Measurements from ENCODE around the gene TEX14.

- TF ChIP-seq ZFX (IDR thresholded peaks at IDR 0.05) (no peak), CTCF (IDR thresholded peaks at IDR 0.05 in 2 of 3, conservative IDR thresholded peaks at IDR 0.05 in 1 of 3; ENCODE audit: borderline replicate concordance in 1 of 3, insufficient read depth in 1 of 3, low read depth in 2 of 3, low read length in 2 of 3) (no peak), CBX3 (IDR thresholded peaks at IDR 0.05; ENCODE audit: low read depth) (no peak), SP1 (IDR thresholded peaks at IDR 0.05; ENCODE audit: low read depth) (no peak), ZNF274 (IDR thresholded peaks at IDR 0.05; ENCODE audit: low read depth, low read length) (no peak), POLR2AphosphoS5 (IDR thresholded peaks at IDR 0.05; ENCODE audit: low read depth, low read length) (no peak), SRF (IDR thresholded peaks at IDR 0.05; ENCODE audit: low read depth) (no peak), REST (IDR thresholded peaks at IDR 0.05; ENCODE audit: low read depth) (no peak), ATF3 (IDR thresholded peaks at IDR 0.05) (no peak), SIN3A (IDR thresholded peaks at IDR 0.05; ENCODE audit: low read depth) (no peak), EZH2phosphoT487 (IDR thresholded peaks at IDR 0.05; ENCODE audit: borderline replicate concordance) (no peak), POLR2A (IDR thresholded peaks at IDR 0.05; ENCODE audit: borderline replicate concordance, extremely low read depth, insufficient read depth, insufficient read length) (no peak), EZH2 (IDR thresholded peaks at IDR 0.05) (no peak), EGR1 (IDR thresholded peaks at IDR 0.05; ENCODE audit: low read depth) (no peak)
Observed at GRCh38 chr17:58516644-58517377, 175.0 kb downstream of the TEX14 start.
